Breast epithelium (tissue), 4 donors: Measurements from ENCODE around the gene TMEM178B. TPM values are rescaled to one million over a fixed set of nuclear protein-coding genes. Genes with fewer than 3 reads are reported as not detected.

Experiments
- DNase-seq, 2 donors: peaks; one replicate each; pipeline ENCODE4 v3.0.0-alpha.2; 2019; ENCODE audit warnings: low spot score in 2 of 2
- H3K27ac ChIP-seq, 2 donors: fragments of 200-600 bp; sonication (generic) in 1 of 2; one replicate each; pipeline ENCODE4 v1.5.1; 2016 to 2019; ENCODE audit warnings: mild to moderate bottlenecking in 1 of 2
- H3K27me3 ChIP-seq, 2 donors: fragments of 200-600 bp; sonication (generic) in 1 of 2; one replicate each; pipeline versions ENCODE4 v1.5.1 to v1.6.0; 2017 to 2019; ENCODE audit warnings: control low read depth in 1 of 2, mild to moderate bottlenecking in 1 of 2
- H3K36me3 ChIP-seq: fragments of 200-600 bp; one replicate; pipeline ENCODE4 v1.5.1; 2019
- H3K4me1 ChIP-seq, 2 donors: fragments of 200-600 bp; sonication (generic); one replicate each; pipeline ENCODE4 v1.5.1; 2016 to 2019; ENCODE audit warnings: control low read depth in 1 of 2
- H3K4me3 ChIP-seq, 3 donors: fragments of 200-600 bp; sonication (generic); 1 replicate in 2 of 3; 2 replicates in 1 of 3; pipeline ENCODE4 v1.5.1; 2016 to 2019; ENCODE audit warnings: mild to moderate bottlenecking in 3 of 3, moderate library complexity in 2 of 3
- H3K9me3 ChIP-seq, 2 donors: fragments of 200-600 bp; sonication (generic) in 1 of 2; one replicate each; pipeline ENCODE4 v1.5.1; 2016 to 2019; ENCODE audit warnings: control low read depth in 1 of 2
- CTCF ChIP-seq, 3 donors: fragments of 450-650 bp; IDR thresholded peaks; one replicate each; pipeline ENCODE4 v1.5.1; 2016 to 2017; ENCODE audit warnings: antibody characterized with exemption in 3 of 3, mild to moderate bottlenecking in 3 of 3, moderate library complexity in 3 of 3
- POLR2A ChIP-seq: fragments of 450-650 bp; IDR thresholded peaks from one replicate; pipeline ENCODE4 v1.6.1; 2016; ENCODE audit warnings: antibody characterized with exemption, mild to moderate bottlenecking, moderate library complexity
- POLR2AphosphoS5 ChIP-seq, 3 donors: sonication (generic); formaldehyde crosslinking; IDR thresholded peaks; one replicate each; pipeline ENCODE4 v1.6.1; 2017; ENCODE audit warnings: antibody characterized with exemption in 3 of 3
- intact Hi-C: fragments of 100-400 bp; cut with DNase I; formaldehyde crosslinking; loops from one replicate; pipeline ENCODE4 v1.15.1; 2023; ENCODE audit warnings: low total_unique reads
- total RNA-seq, 3 donors: library from RNA; depleted of rRNA; stranded (reverse); fragments of >200 nt; gene quantifications; one replicate each; pipeline ENCODE4 v1.1.0, GENCODE V29; 2016

Gene TMEM178B
- total RNA-seq, 3 donors from 2014 or later, result 0.33 to 0.88 (median 0.64) TPM

- intact Hi-C loops, result loop anchor here (5.0 kb wide), 1 partner anchor 1027 kb away; no protein-coding TSS in a partner anchor
- no peaks in the 10 kb centered on the region for H3K4me1 ChIP-seq
- no peak overlapping the region for H3K4me3 ChIP-seq
- no peak for TF ChIP-seq POLR2A
- no peak for TF ChIP-seq CTCF (IDR thresholded peaks at IDR 0.05)
- no peak for TF ChIP-seq POLR2AphosphoS5 (IDR thresholded peaks at IDR 0.05)
- no peaks in the 10 kb centered on the region for H3K9me3 ChIP-seq
- no peak for DNase-seq
- H3K36me3 ChIP-seq, result no peaks in the 10 kb centered on the region
- no peaks in the 10 kb centered on the region for H3K27me3 ChIP-seq
- no peak overlapping the region for H3K27ac ChIP-seq
Observed at GRCh38 chr7:141454338-141454737, 380.5 kb downstream of the TMEM178B start.

GRCh38 chr7:141455723-141456122 is 381.9 kb downstream of the TMEM178B start:
- H3K27me3 ChIP-seq, result no peaks in the 10 kb centered on the region
- TF ChIP-seq CTCF (IDR thresholded peaks at IDR 0.05), result no peak
- H3K4me1 ChIP-seq, result no peaks in the 10 kb centered on the region
- intact Hi-C loops, result no loop called here
- no peaks in the 10 kb centered on the region for H3K9me3 ChIP-seq
- no peak overlapping the region for H3K4me3 ChIP-seq
- H3K36me3 ChIP-seq, result no peaks in the 10 kb centered on the region
- no peak overlapping the region for H3K27ac ChIP-seq
- DNase-seq, result no peak

DNA sequence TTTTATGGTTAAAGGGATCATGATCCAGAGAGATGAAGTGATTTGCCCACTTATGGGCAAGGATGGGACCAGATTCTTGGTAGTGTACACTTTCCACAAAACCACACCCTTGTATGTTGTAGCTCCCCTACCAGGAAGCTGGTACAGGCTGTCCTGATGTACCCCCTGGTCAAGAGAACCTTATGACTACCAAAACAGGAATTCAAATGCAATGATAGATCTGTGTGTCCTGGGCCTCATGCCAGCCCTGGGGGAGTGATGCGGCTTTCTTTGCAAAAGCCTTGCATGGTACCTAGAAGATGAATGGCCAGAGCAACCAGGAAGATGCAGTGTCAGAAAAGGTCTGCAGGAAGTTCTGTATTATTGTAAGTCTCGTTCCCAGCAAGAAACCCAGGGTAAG is 382.4 kb downstream of the TMEM178B start:
- intact Hi-C loops, result no loop called here
- Histone ChIP-seq H3K36me3 (no peaks in the 10 kb centered on the region), H3K4me1 (peaks cover 0 to 3% of the 10 kb centered on the region in 2 donors), H3K27ac (no peak overlapping the region), H3K27me3 (no peaks in the 10 kb centered on the region), H3K9me3 (no peaks in the 10 kb centered on the region), H3K4me3 (no peak overlapping the region)
- no peak for TF ChIP-seq POLR2A
- TF ChIP-seq CTCF (IDR thresholded peaks at IDR 0.05), result no peak
- TF ChIP-seq POLR2AphosphoS5 (IDR thresholded peaks at IDR 0.05), result no peak
- no peak for DNase-seq

GRCh38 chr7:141456711-141457110 is 382.8 kb downstream of the TMEM178B start:
- Histone ChIP-seq H3K27ac (no peak overlapping the region), H3K4me1 (peaks cover 0 to 4% of the 10 kb centered on the region in 2 donors), H3K9me3 (no peaks in the 10 kb centered on the region), H3K36me3 (no peaks in the 10 kb centered on the region), H3K4me3 (no peak overlapping the region), H3K27me3 (no peaks in the 10 kb centered on the region)
- intact Hi-C loops, result no loop called here
- no peak for DNase-seq
- TF ChIP-seq CTCF (IDR thresholded peaks at IDR 0.05), result no peak
- no peak for TF ChIP-seq POLR2A
- no peak for TF ChIP-seq POLR2AphosphoS5 (IDR thresholded peaks at IDR 0.05)

- DNase-seq, result no peak
- no peaks in the 10 kb centered on the region for H3K27me3 ChIP-seq
- no peaks in the 10 kb centered on the region for H3K9me3 ChIP-seq
- H3K4me3 ChIP-seq, result no peak overlapping the region
- TF ChIP-seq POLR2AphosphoS5 (IDR thresholded peaks at IDR 0.05) (no peak), POLR2A (no peak), CTCF (IDR thresholded peaks at IDR 0.05) (no peak)
- peak overlapping the region; percentile 40 to 43 for H3K27ac ChIP-seq
- H3K4me1 ChIP-seq, result peaks cover 0 to 4% of the 10 kb centered on the region in 2 donors
- intact Hi-C loops, result no loop called here
- no peaks in the 10 kb centered on the region for H3K36me3 ChIP-seq
Observed at GRCh38 chr7:141460781-141461715, 387.2 kb downstream of the TMEM178B start.
